H1 (cell line): Measurements from ENCODE around the gene ZNF611.
"Not testable (repeated sequence)": the region's sequence is repeated elsewhere in the genome, so short reads cannot be mapped to it uniquely, and the experiment has no call there.

Experiments used
- CEBPB ChIP-seq: IDR thresholded peaks from 2 replicates; pipeline ENCODE4 v1.6.1; 2012; ENCODE audit warnings: low read depth, low read length
- EZH2 ChIP-seq: fragments of 200-600 bp; sonication (generic); IDR thresholded peaks from 2 replicates; pipeline ENCODE4 v1.7.1; 2012; ENCODE audit warnings: low read depth, mild to moderate bottlenecking, moderate library complexity, low read length, inconsistent platforms; ENCODE audit not compliant: severe bottlenecking
- FOSL1 ChIP-seq: IDR thresholded peaks from 2 replicates; pipeline ENCODE4 v1.6.1; 2011; ENCODE audit warnings: mild to moderate bottlenecking, low read depth, low read length, moderate library complexity; ENCODE audit not compliant: insufficient read depth
- POLR2A ChIP-seq, 2 experiments: IDR thresholded peaks; 1 replicate in 1 of 2; 2 replicates in 1 of 2; pipeline ENCODE4 v1.6.1; 2011; ENCODE audit warnings: low read depth in 2 of 2, low read length in 2 of 2, mild to moderate bottlenecking in 2 of 2; ENCODE audit errors: control extremely low read depth in 1 of 2
- POLR2AphosphoS5 ChIP-seq: IDR thresholded peaks from 2 replicates; pipeline ENCODE4 v1.6.1; 2011; ENCODE audit warnings: low read depth, low read length
- RBBP5 ChIP-seq: IDR thresholded peaks from 2 replicates; pipeline ENCODE4 v1.7.1; 2012; ENCODE audit warnings: low read depth, mild to moderate bottlenecking, inconsistent platforms, low read length, moderate library complexity, borderline replicate concordance
- SIN3A ChIP-seq, 2 experiments: IDR thresholded peaks in 1 of 2; conservative IDR thresholded peaks in 1 of 2; 2 replicates each; pipeline ENCODE4 v1.6.1; 2011 to 2012; ENCODE audit warnings: low read length in 2 of 2, improper control_type of control experiment in 1 of 2, low read depth in 1 of 2, mild to moderate bottlenecking in 1 of 2
- TCF12 ChIP-seq: IDR thresholded peaks from 2 replicates; pipeline ENCODE4 v1.6.1; 2011; ENCODE audit warnings: low read depth, mild to moderate bottlenecking, low read length
- YY1 ChIP-seq: IDR thresholded peaks from 2 replicates; pipeline ENCODE4 v1.6.1; 2011; ENCODE audit warnings: low read depth, mild to moderate bottlenecking, low read length
- TF ChIP-seq, protein P1 (sequence below): IDR thresholded peaks from 2 replicates; pipeline ENCODE4 v1.6.1; 2011; ENCODE audit warnings: low read length, improper control_type of control experiment
- TF ChIP-seq, protein P2 (sequence below), 3 experiments: IDR thresholded peaks; 1 replicate in 2 of 3; 2 replicates in 1 of 3; pipeline versions ENCODE4 v1.5.1 to v1.6.1; 2011; ENCODE audit warnings: low read length in 3 of 3, mild to moderate bottlenecking in 3 of 3, inconsistent platforms in 2 of 3, low read depth in 1 of 3, moderate library complexity in 1 of 3; ENCODE audit not compliant: insufficient read depth in 1 of 3; ENCODE audit errors: control extremely low read depth in 1 of 3

- not testable (repeated sequence) for TF ChIP-seq FOSL1; TCF12; POLR2AphosphoS5; RBBP5; YY1; CEBPB; EZH2; POLR2A (IDR thresholded peaks at IDR 0.05; ENCODE audit: control extremely low read depth in 1 of 2, low read depth in 2 of 2, low read length in 2 of 2); SIN3A (conservative IDR thresholded peaks at IDR 0.05 in 1 of 2, IDR thresholded peaks at IDR 0.05 in 1 of 2; ENCODE audit: low read depth in 1 of 2, low read length in 2 of 2)
- TF ChIP-seq, protein P1, sequence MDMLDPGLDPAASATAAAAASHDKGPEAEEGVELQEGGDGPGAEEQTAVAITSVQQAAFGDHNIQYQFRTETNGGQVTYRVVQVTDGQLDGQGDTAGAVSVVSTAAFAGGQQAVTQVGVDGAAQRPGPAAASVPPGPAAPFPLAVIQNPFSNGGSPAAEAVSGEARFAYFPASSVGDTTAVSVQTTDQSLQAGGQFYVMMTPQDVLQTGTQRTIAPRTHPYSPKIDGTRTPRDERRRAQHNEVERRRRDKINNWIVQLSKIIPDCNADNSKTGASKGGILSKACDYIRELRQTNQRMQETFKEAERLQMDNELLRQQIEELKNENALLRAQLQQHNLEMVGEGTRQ, result not testable (repeated sequence)
- TF ChIP-seq, protein P2, sequence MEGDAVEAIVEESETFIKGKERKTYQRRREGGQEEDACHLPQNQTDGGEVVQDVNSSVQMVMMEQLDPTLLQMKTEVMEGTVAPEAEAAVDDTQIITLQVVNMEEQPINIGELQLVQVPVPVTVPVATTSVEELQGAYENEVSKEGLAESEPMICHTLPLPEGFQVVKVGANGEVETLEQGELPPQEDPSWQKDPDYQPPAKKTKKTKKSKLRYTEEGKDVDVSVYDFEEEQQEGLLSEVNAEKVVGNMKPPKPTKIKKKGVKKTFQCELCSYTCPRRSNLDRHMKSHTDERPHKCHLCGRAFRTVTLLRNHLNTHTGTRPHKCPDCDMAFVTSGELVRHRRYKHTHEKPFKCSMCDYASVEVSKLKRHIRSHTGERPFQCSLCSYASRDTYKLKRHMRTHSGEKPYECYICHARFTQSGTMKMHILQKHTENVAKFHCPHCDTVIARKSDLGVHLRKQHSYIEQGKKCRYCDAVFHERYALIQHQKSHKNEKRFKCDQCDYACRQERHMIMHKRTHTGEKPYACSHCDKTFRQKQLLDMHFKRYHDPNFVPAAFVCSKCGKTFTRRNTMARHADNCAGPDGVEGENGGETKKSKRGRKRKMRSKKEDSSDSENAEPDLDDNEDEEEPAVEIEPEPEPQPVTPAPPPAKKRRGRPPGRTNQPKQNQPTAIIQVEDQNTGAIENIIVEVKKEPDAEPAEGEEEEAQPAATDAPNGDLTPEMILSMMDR (IDR thresholded peaks at IDR 0.05; ENCODE audit: control extremely low read depth in 1 of 3, insufficient read depth in 1 of 3, low read depth in 1 of 3, low read length in 3 of 3), result not testable (repeated sequence)
Observed at GRCh38 chr19:52681216-52681615, 53.6 kb downstream of the ZNF611 start.
